ENCODE measurements around the gene TPST2.

DNA sequence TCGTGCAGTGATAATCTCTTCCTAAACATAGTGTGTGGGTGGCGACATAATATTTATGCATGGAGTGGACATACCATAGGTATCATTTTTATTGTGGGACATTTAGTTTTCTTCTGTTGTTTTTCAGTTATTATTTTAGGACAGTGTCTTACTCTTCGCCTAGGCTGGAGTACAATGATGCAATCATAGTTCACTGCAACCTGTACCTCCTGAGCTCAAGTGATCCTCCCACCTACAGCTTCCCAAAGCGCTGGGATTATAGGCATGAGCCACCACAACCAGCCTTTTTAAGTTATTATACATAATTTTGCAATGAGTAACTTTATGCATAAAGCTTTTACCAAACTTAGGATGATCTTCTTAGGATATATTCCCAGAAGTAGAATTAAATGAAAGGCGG is 103.5 kb downstream of the TPST2 start:
- TF ChIP-seq ZNF274 (IDR thresholded peaks at IDR 0.05; ENCODE audit: low read depth, low read length), result no peak
- no peak for TF ChIP-seq SUZ12 (IDR thresholded peaks at IDR 0.05; ENCODE audit: extremely low read depth, insufficient read depth, insufficient read length)
- TF ChIP-seq YY1 (IDR thresholded peaks at IDR 0.05; ENCODE audit: insufficient read depth, insufficient read length), result no peak
